Heart right ventricle (tissue), 16 donors: ENCODE measurements around the gene SPHK2. TPM values are rescaled to one million over a fixed set of nuclear protein-coding genes. Genes with fewer than 3 reads are reported as not detected.
"Not testable (repeated sequence)": the region's sequence is repeated elsewhere in the genome, so short reads cannot be mapped to it uniquely, and the experiment has no call there.

Source experiments
- ATAC-seq, 8 donors: fragments of 200-7000 bp; cut with Tn5 transposase; one replicate each; pipeline ENCODE4 v1.9.1; 2020; ENCODE audit warnings: mild to moderate bottlenecking in 8 of 8, moderate library complexity in 8 of 8, moderate number of reproducible peaks in 1 of 8
- DNase-seq, 2 donors: peaks; one replicate each; pipeline ENCODE4 v3.0.0-alpha.2; 2020
- H3K27ac ChIP-seq, 10 donors: fragments of 200-600 bp; sonication (generic) in 2 of 10; one replicate each; pipeline versions ENCODE4 v1.5.0 to v1.8.0; 2020 to 2022; ENCODE audit warnings: mild to moderate bottlenecking in 3 of 10
- H3K27me3 ChIP-seq, 7 donors: fragments of 200-600 bp; one replicate each; pipeline ENCODE4 v1.8.0; 2021 to 2022; ENCODE audit warnings: mild to moderate bottlenecking in 2 of 7
- H3K36me3 ChIP-seq, 9 donors: fragments of 200-600 bp; sonication (generic) in 1 of 9; one replicate each; pipeline versions ENCODE4 v1.5.0 to v1.8.0; 2020 to 2022; ENCODE audit warnings: mild to moderate bottlenecking in 2 of 9
- H3K4me1 ChIP-seq, 9 donors: fragments of 200-600 bp; sonication (generic) in 1 of 9; one replicate each; pipeline versions ENCODE4 v1.5.0 to v1.8.0; 2020 to 2022; ENCODE audit warnings: mild to moderate bottlenecking in 4 of 9
- H3K4me3 ChIP-seq, 10 donors: fragments of 200-600 bp; sonication (generic) in 2 of 10; one replicate each; pipeline versions ENCODE4 v1.5.0 to v1.8.0; 2020 to 2022; ENCODE audit warnings: mild to moderate bottlenecking in 7 of 10, moderate library complexity in 2 of 10
- H3K9me3 ChIP-seq, 11 donors: fragments of 200-600 bp in 10 of 11; sonication (generic) in 2 of 11; one replicate each; pipeline versions ENCODE4 v1.5.0 to v1.8.0; 2013 to 2022; ENCODE audit warnings: mild to moderate bottlenecking in 2 of 11, control low read depth in 1 of 11, moderate library complexity in 1 of 11
- WGBS, 2 donors: extraction: QIAGEN DNeasy Blood & Tissue Kit; methylation state at CpG; one replicate each; pipeline ENCODE4 v1.1.7; 2013; ENCODE audit warnings: inconsistent platforms in 1 of 2; 5-methylcytosine and 5-hydroxymethylcytosine counted together
- intact Hi-C, 10 donors: fragments of 100-400 bp; cut with DNase I; formaldehyde crosslinking; loops; one replicate each; pipeline versions ENCODE4 v1.11.1 to v1.14.2; 2022
- polyA plus RNA-seq, 2 donors: library from polyadenylated mRNA; stranded (reverse); fragments of 200-250 nt; gene quantifications; one replicate each; pipeline ENCODE4 v1.2.3, GENCODE V29; 2013
- total RNA-seq, 10 donors: library from RNA; stranded (reverse); fragmentation: NEBNext Ultra II Directional in 3 of 10; extraction: Animal tissue kit (Norgen Biotek cat#: 25700) in 3 of 10; gene quantifications; one replicate each; pipeline versions ENCODE4 v1.2.1 to v1.2.4, GENCODE V29; 2021 to 2023
- TF ChIP-seq, protein P1 (sequence below), 9 donors: fragments of 200-600 bp; sonication (generic) in 2 of 9; IDR thresholded peaks; one replicate each; pipeline versions ENCODE4 v1.5.0 to v1.8.0; 2021 to 2022; ENCODE audit warnings: antibody characterized with exemption in 9 of 9, mild to moderate bottlenecking in 5 of 9, moderate library complexity in 1 of 9
- donor health status: Arrhythmogenic right ventricular cardiomyopathy.
- donor health status: ischemic (EF 13 %, LVEDD 7.1; RV severe dilation, severe dysfunction).
- donor health status: healthy with polysubstance abuse.
- donor health status: DM: no; HTN: yes; CAD: no.
- donor health status: DM: no; HTN: no; CAD: no.
- donor health status: ischemic (EF 25% LVEDD 6.9; RV normal size, moderate dysfunction).
- donor health status: ischemic (EF 25% LVEDD 5.7; RV mildly dilated, moderate dysfunction).
- donor health status: healthy.
- donor health status: DM: yes; HTN: yes; CAD: no.
- donor health status: Ischemic cardiomyopathy.
- donor health status: ischemic (EF 35%, LVEDD 5.7; RV mildly dilated, moderate dysfunction).
- donor health status: nonischemic (EF 11% LVEDD 7.7; RV severe dilation, severe dysfunction).
- donor health status: DM: yes; HTN: yes; CAD: no.
- donor health status: PGD.
- donor health status: ischemic (EF 29% LVEDD 5.4; RV normal size, mild dysfunction).
- donor health status: nonischemic (EF 23%, LVEDD 6.1; RV moderate dilation, normal function).

Gene SPHK2
- total and polyA plus RNA-seq, 12 donors, result 5.7 to 15.9 (median 8.2) TPM

DNA sequence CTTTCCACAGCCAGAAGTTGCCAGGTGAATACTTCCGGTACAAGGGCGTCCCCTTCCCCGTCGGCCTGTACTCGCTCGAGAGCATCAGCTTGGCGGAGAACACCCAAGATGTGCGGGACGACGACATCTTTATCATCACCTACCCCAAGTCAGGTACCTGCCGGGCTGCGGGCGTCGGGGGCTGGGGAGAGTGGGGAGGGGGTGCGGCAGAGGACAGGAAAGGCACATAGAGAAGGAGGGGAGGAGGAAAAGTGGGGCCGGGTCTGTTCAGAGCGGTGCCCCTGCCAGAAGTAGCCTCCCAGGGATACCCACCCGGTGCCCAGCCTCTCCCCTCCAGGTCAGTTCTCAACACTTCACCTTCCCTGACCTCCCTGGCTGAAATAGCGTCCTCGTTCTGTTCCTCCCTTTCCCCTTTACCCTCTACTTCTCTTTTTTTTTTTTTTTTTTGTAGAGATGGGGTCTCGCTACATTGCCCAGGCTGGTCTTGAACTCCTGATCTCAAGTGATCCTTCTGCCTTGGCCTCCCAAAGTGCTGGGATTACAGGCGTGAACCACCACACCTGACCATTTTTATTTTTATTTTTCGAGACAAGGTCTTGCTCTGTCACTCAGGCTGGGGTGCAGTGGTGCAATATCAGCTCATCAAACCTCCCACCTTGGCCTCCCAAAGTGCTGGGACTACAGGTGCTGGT lies 43.2 kb upstream of the SPHK2 start:
- 71 to 78% methylated on average over 23 of the region's 23 CpGs for WGBS, 2 donors
- Histone ChIP-seq H3K27me3 (no peaks in the 10 kb centered on the region), H3K4me1 (no peaks in the 10 kb centered on the region), H3K27ac (no peak overlapping the region), H3K36me3 (no peaks in the 10 kb centered on the region), H3K9me3 (no peaks in the 10 kb centered on the region), H3K4me3 (no peak overlapping the region)
- DNase-seq (no peak), ATAC-seq (no peak)
- intact Hi-C loops, result loop anchor here in 1 of 10 donors (2.0 kb wide), 1 partner anchor 65 kb away; the partner anchor contains the start of gene LMTK3
- TF ChIP-seq, protein P1, sequence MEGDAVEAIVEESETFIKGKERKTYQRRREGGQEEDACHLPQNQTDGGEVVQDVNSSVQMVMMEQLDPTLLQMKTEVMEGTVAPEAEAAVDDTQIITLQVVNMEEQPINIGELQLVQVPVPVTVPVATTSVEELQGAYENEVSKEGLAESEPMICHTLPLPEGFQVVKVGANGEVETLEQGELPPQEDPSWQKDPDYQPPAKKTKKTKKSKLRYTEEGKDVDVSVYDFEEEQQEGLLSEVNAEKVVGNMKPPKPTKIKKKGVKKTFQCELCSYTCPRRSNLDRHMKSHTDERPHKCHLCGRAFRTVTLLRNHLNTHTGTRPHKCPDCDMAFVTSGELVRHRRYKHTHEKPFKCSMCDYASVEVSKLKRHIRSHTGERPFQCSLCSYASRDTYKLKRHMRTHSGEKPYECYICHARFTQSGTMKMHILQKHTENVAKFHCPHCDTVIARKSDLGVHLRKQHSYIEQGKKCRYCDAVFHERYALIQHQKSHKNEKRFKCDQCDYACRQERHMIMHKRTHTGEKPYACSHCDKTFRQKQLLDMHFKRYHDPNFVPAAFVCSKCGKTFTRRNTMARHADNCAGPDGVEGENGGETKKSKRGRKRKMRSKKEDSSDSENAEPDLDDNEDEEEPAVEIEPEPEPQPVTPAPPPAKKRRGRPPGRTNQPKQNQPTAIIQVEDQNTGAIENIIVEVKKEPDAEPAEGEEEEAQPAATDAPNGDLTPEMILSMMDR (IDR thresholded peaks at IDR 0.05), result no peak

DNA sequence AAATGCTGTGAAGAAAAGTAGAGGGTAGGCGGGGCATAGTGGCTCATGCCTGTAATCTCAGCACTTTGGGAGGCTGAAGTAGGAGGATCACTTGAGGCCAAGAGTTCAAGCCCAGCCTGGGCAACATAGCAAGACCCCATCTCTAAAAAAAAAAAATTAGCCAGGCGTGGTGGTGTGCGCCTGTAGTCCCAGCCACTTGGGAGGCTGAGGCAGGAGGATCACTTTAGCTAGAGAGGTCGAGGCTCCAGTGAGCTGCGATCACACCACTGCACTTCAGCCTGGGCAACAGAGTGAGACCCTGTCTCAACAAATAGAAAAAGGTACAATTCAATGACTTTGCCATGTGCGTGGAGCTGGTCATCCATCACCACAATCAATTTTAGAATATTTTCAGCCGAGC lies 41.4 kb upstream of the SPHK2 start:
- ATAC-seq, H3K27me3 ChIP-seq, H3K36me3 ChIP-seq, H3K27ac ChIP-seq, H3K4me1 ChIP-seq, DNase-seq, H3K9me3 ChIP-seq, H3K4me3 ChIP-seq, intact Hi-C loops: not testable (repeated sequence)
- 88 to 95% methylated on average over 7 of the region's 7 CpGs for WGBS, 2 donors

DNA sequence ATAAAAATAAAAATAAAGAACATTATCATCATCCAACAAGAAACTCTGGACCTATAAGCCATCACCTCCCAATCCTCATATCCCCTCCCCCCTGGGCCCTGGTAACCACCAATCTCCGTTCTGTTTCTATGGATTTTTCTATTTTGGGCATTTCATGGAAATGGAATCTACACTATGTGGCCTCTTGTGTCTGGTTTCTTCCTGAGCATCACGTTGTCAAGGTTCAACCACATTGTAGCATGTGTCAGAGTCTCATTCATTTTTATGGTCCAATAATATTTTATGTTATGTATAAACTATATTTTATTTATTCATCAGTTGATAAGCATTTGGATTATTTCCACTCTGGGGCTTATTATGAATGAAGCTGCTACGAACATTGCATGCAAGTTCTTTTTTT lies 40.4 kb upstream of the SPHK2 start:
- 44 to 52% methylated on average over 3 of the region's 3 CpGs for WGBS, 2 donors
- TF ChIP-seq, protein P1 (IDR thresholded peaks at IDR 0.05), result no peak
- intact Hi-C loops, result no loop called here

DNA sequence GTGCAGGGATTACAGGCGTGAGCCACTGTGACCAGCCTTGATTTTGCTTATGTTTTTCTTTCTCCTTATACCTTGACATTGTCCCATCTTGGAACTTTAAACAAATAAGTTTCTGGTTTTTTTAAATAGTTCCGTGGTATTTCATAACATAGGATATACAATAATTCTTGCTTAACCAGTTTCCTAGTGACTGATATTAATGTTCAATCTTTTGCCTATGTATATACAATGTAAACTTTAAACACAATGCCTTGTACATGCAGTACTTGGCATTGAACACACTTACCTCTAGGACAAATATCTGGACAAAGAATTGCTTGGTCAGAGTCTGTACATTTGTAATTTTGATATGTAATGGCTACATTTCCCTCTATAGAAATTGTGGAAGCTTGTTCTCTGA lies 37.1 kb upstream of the SPHK2 start:
- no peak for ATAC-seq
- H3K4me1 ChIP-seq, result peaks cover 0 to 9% (median 7%) of the 10 kb centered on the region in 9 donors
- no peak for DNase-seq
- intact Hi-C loops, result loop anchor here in 7 of 10 donors (5.0 to 10.0 kb wide), 8 partner anchors 70 to 317 kb away; partner anchors contain the start of genes LMTK3 (in 2 of the 7) and EMP3 (in 1 of the 7)
- no peaks in the 10 kb centered on the region for H3K36me3 ChIP-seq
- H3K27ac ChIP-seq, result no peak overlapping the region
- TF ChIP-seq, protein P1 (IDR thresholded peaks at IDR 0.05), result no peak
- no peaks in the 10 kb centered on the region for H3K27me3 ChIP-seq
- no peak overlapping the region for H3K4me3 ChIP-seq
- no peaks in the 10 kb centered on the region for H3K9me3 ChIP-seq
- WGBS, 2 donors, result 81 to 86% methylated on average over 2 of the region's 2 CpGs

More for the DNA sequence above, 40.4 kb upstream of the SPHK2 start:
- H3K4me3 ChIP-seq, result no peak overlapping the region
- no peaks in the 10 kb centered on the region for H3K9me3 ChIP-seq
- ATAC-seq (no peak), DNase-seq (no peak)
- H3K36me3 ChIP-seq, result no peaks in the 10 kb centered on the region
- peaks cover 0 to 6% (median 4%) of the 10 kb centered on the region in 9 donors for H3K4me1 ChIP-seq
- H3K27ac ChIP-seq, result no peak overlapping the region
- no peaks in the 10 kb centered on the region for H3K27me3 ChIP-seq

DNA sequence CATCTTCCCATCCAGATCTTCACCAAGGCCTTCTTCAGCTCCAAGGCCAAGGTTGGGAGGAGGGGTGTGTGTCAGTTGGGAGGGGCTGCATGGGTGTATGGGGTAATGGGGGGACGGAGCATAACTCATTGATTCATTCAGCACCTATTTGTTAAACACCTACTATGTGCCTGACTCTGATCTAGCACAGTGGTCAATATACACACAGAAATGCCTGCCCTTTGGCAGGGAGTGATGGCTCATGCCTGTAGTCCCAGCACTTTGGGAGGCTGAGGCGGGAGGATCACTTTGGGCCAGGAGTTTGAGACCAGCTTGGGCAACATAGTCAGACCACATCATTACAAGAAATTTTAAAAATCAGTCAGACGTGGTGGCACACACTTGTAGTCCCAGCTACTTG lies 31.9 kb upstream of the SPHK2 start:
- WGBS, 2 donors, result 91 to 93% methylated on average over 3 of the region's 3 CpGs
- H3K36me3 ChIP-seq, result no peaks in the 10 kb centered on the region
- TF ChIP-seq, protein P1 (IDR thresholded peaks at IDR 0.05), result no peak
- no peak for ATAC-seq
- intact Hi-C loops, result loop anchor here in 9 of 10 donors (2.0 to 10.0 kb wide), 9 partner anchors 80 to 323 kb away; partner anchors contain the start of gene EMP3 (in 1 of the 9)
- peaks cover 0 to 20% (median 12%) of the 10 kb centered on the region in 9 donors for H3K4me1 ChIP-seq
- H3K27me3 ChIP-seq, result no peaks in the 10 kb centered on the region
- no peaks in the 10 kb centered on the region for H3K9me3 ChIP-seq
- no peak for DNase-seq
- H3K27ac ChIP-seq, result no peak overlapping the region
- no peak overlapping the region for H3K4me3 ChIP-seq
